GM12874 (cell line): ENCODE results near the gene KLHDC8B.

Source experiments
- TF ChIP-seq, protein P1 (sequence below): IDR thresholded peaks from 2 replicates; pipeline ENCODE4 v1.5.1; 2011; ENCODE audit warnings: low read depth, mild to moderate bottlenecking, control low read depth, low read length, moderate library complexity; ENCODE audit not compliant: insufficient read depth

KLHDC8B gene

DNA sequence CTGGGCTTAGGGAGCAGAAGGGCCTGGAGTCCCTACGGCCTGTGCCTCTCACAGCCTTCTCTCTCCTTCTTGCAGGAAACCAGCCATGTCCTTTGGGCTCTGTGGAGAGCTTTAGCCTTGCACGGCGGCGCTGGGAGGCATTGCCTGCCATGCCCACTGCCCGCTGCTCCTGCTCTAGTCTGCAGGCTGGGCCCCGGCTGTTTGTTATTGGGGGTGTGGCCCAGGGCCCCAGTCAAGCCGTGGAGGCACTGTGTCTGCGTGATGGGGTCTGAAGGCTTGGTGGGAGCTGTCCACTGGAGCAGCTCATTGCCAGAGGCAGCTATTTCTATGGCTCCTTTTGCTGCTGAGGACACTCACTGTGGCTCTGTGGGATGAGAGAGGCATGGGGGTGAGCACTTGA is 4.1 kb downstream of the KLHDC8B start:
- TF ChIP-seq, protein P1, sequence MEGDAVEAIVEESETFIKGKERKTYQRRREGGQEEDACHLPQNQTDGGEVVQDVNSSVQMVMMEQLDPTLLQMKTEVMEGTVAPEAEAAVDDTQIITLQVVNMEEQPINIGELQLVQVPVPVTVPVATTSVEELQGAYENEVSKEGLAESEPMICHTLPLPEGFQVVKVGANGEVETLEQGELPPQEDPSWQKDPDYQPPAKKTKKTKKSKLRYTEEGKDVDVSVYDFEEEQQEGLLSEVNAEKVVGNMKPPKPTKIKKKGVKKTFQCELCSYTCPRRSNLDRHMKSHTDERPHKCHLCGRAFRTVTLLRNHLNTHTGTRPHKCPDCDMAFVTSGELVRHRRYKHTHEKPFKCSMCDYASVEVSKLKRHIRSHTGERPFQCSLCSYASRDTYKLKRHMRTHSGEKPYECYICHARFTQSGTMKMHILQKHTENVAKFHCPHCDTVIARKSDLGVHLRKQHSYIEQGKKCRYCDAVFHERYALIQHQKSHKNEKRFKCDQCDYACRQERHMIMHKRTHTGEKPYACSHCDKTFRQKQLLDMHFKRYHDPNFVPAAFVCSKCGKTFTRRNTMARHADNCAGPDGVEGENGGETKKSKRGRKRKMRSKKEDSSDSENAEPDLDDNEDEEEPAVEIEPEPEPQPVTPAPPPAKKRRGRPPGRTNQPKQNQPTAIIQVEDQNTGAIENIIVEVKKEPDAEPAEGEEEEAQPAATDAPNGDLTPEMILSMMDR: no peak

DNA sequence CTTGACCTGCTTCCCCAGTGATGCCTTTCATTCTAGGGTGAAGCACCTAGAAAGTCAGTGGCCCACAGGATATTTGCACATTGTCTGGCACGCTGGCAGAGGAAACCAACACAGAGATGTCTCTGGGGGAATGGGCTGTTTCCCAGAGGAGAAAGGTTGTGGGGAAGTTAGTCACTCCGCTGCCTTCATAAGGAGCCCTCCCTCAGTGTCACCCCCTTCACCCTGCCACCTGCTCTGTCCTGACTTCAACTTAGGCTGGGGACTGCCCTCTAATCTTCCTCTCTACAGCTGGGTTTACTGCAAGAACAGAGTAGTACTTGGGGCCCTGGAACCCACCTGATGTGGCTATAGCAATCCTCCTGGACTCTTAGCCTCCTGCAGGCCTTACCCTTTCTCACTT is 5.7 kb downstream of the KLHDC8B start:
- TF ChIP-seq, protein P1: no peak

DNA sequence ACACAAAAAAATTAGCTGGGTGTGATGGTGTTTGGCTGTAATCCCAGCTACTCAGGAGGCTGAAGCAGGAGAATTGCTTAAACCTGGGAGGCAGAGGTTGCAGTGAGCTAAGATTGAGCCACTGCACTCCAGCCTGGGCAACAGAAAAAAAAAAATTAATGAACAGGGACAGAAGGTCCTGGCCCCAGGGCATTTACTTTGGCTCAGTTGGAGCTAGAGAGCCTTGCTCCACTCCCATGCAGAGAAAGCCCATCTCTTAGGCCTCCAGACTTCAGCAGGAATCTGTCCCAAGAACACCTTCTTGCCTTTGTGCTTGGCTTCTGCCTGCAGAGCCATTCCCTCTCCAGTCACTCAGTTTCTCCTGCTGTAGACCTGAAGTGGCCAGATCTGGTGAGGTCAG is 8.7 kb downstream of the KLHDC8B start:
- TF ChIP-seq, protein P1: no peak

DNA sequence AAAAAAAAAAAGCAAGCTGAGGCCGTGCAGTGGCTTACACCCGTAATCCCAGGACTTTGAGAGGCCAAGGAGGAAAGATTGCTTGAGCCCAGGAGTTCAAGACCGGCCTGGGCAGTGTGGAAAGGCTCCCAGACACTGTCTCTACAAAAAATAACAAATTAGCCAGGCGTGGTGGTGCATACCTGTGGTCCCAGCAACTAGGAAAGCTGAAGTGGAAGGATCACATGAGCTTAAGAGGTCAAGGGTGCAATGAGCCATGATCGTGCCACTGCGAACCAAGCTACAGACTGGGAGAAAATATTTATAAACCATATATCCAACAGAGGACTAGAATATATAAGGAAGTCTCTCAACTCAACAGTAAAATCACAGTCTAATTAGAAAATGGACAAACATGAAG is 10.0 kb downstream of the KLHDC8B start:
- TF ChIP-seq, protein P1: no peak

DNA sequence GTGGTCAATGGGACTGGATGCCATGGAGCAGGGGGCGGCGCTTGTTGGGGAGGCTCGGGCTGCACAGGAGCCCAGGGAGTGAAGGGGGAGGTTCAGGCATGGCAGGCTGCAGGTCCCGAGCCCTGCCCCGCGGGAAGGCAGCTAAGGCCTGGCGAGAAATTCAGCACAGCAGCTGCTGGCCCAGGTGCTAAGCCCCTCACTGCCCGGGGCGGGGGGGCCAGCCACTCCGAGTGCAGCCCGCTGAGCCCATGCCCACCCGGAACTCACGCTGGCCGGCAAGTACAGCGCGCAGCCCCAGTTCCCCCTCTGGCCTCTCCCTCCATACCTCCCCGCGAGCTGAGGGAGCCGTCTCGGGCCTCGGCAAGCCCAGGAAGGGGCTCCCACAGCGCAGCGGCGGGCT is 11.3 kb downstream of the KLHDC8B start:
- TF ChIP-seq, protein P1: no peak

DNA sequence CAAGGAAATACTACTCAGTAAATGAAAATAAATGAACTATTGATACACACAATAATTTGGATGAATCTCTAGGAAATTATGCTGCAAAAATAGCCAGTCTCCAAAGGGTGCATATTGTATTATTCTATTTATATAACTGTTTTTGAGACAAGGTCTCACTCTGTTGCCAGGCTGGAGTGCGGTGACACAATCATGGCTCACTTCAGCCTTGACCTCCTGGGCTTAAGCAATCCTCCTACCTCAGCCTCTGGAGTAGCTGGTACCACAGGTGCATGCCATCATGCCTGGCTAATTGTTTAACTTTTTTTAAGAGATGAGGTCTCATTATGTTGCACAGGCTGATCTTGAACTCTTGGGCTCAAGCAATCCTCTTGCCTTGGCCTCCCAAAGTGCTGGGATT is 12.5 kb downstream of the KLHDC8B start:
- TF ChIP-seq, protein P1: no peak

DNA sequence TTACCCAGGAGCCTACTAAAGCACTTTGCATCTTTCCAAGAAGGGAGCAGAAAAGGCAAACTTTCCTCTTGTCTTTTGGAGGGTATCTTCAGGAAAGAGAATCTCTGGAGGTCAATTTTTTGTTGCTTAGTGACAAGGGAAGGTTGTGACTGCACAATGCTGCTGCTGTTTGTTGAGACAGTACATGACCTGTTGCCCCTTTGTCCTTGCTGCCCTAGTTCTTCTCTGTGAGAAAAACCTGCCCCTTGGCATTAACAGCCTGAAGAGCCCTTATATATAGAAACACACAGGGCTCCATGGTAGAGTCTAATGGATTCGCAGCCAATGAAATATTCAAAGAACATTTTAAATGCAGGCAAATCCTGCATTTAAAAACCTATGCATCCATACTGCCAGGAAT is 20.3 kb downstream of the KLHDC8B start:
- TF ChIP-seq, protein P1: no peak

DNA sequence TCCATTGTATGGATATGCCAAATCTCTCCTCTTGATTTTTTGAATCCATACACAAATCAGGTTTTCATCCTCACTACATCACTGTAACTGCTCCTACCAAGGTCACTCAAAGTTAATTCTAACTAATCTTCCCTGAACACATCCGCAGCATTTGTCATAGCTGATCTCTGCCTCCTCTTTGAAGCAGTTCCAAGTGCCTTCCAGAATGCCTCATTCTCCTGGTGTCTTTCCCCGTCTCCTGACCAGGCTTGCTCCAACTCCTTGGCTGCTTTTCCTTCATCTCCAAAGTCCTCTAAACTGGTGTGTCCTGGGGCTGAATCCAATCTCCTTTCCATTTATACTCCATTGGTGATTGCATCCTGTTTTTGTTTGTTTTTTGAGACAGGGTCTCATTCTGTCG is 26.8 kb downstream of the KLHDC8B start:
- TF ChIP-seq, protein P1: no peak
